ENCODE measurements around the gene ADM. TPM values are rescaled to one million over a fixed set of nuclear protein-coding genes. Genes with fewer than 3 reads are reported as not detected.

The ADM gene
- total RNA-seq, 1 donor: 103 TPM

DNA sequence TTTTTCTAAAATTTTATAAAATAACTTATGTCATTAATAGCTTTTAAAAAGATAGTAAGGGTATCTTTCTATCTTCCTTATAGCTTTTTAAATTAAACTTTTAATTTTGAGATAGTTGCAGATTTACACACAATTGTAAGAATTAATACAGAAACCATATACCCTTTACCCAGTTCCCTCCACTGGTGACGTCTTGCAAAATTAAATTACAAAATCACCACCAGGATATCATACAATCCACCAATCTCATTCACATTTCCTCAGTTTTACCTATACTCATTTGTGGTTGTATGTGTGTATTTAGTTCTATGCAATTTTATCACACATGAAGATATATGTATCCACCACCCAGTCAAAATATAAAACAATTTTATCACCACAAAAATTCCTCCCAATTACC, 20.9 kb upstream of the ADM start:
- no peak for DNase-seq (ENCODE audit: low read depth)
- TF ChIP-seq, protein P1, sequence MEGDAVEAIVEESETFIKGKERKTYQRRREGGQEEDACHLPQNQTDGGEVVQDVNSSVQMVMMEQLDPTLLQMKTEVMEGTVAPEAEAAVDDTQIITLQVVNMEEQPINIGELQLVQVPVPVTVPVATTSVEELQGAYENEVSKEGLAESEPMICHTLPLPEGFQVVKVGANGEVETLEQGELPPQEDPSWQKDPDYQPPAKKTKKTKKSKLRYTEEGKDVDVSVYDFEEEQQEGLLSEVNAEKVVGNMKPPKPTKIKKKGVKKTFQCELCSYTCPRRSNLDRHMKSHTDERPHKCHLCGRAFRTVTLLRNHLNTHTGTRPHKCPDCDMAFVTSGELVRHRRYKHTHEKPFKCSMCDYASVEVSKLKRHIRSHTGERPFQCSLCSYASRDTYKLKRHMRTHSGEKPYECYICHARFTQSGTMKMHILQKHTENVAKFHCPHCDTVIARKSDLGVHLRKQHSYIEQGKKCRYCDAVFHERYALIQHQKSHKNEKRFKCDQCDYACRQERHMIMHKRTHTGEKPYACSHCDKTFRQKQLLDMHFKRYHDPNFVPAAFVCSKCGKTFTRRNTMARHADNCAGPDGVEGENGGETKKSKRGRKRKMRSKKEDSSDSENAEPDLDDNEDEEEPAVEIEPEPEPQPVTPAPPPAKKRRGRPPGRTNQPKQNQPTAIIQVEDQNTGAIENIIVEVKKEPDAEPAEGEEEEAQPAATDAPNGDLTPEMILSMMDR (IDR thresholded peaks at IDR 0.05; ENCODE audit: insufficient read depth, low read length): no peak
- H3K4me3 ChIP-seq (ENCODE audit: low read depth, low read length): no peak overlapping the region

DNA sequence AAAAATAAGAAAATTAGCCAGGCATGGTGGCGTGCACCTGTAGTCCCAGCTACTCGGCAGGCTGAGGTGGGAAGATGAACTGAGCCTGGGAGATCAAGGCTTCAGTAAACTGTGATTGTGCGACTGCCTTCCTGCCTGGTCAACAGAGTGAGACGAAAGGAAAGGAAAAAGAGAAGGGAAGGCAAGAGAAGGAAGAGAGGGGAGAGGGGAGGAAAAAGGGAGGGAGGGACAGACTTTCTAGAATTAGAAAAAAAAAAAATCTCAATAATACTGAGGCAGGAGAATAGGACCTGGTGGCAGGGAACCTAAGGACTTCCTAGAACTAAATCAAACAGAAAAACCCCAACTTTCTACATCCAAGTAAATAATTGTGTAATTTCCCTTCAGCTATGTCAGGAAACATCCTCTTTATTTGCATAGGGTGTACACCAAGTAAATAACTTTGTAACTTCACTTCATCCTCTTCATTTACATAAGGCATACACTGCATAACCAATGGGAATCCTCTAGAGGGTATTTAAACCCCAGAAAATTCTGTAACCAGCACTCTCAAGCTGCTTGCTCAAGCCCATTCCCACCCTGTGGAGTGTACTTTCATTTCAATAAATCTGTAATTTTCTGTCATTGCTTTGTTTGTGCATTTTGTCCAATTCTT, 19.6 kb upstream of the ADM start:
- DNase-seq (ENCODE audit: low read depth): no peak
- TF ChIP-seq, protein P1 (IDR thresholded peaks at IDR 0.05; ENCODE audit: insufficient read depth, low read length): no peak
- no peak overlapping the region for H3K4me3 ChIP-seq (ENCODE audit: low read depth, low read length)

DNA sequence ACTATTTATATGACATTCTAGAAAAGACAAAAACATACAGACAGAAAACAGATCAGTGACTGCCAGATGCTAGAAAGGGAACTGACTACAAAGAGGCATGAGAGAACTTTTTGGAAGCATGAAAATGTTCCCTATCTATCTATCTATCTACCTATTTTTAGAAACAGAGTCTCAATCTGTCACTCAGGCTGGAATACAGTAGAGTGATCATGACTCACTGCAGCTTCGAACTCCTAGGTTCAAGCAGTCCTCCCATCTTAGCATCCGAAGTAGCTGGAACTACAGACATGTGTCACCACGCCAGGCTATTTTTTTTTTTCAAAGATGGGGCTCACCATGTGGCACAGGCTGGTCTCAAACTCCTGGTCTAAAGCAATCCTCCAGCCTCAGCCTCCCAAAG, 17.7 kb upstream of the ADM start:
- TF ChIP-seq, protein P1 (IDR thresholded peaks at IDR 0.05; ENCODE audit: insufficient read depth, low read length): no peak
- no peak overlapping the region for H3K4me3 ChIP-seq (ENCODE audit: low read depth, low read length)
- no peak for DNase-seq (ENCODE audit: low read depth)

DNA sequence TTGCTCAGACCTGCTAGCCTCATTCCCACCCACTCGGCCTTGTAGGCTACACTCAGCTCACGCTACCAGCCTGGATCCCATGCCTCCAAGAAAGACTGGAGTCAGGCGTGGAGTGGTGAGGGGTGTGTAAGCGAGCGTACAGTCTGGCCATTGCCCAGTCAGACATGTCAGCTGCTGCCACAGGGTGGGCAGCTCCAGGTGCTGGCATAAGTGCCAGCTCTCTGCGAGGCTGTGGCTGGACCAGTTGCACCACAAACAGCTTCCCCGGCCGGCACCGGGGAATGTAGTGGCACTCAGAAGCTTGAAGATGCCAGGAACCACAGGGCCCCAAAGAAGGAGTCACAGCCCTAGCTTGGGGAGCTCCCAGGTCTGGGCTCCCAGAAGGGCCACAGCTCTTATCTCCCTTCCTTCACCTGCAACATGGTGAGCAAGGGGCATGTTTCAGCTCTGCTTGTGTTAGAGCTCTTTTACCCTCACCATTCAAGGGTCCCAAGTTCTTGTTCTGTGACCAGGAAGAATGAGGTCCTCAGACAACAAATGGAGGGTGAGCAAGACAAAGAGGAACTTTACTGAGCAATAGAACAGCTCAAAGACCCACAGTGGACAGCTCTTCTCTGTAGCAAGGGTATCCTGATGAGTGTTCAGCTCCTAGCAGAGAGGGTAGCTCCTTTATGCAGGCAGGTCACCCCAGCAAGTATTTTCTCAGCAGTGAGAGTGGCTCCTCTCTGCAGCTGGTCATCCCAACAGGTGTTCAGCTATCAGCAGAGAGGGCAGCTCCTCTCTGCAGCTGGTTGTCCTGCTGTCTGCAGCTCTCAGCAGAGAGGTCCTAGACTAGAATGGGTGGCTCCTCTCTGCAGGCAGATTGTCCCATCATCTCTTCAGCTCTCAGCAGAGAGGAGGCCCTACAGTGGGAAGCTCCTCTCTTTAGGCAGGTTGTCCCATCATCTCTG, 16.8 kb upstream of the ADM start:
- TF ChIP-seq, protein P1 (IDR thresholded peaks at IDR 0.05; ENCODE audit: insufficient read depth, low read length): no peak
- no peak for DNase-seq (ENCODE audit: low read depth)
- H3K4me3 ChIP-seq (ENCODE audit: low read depth, low read length): no peak overlapping the region

DNA sequence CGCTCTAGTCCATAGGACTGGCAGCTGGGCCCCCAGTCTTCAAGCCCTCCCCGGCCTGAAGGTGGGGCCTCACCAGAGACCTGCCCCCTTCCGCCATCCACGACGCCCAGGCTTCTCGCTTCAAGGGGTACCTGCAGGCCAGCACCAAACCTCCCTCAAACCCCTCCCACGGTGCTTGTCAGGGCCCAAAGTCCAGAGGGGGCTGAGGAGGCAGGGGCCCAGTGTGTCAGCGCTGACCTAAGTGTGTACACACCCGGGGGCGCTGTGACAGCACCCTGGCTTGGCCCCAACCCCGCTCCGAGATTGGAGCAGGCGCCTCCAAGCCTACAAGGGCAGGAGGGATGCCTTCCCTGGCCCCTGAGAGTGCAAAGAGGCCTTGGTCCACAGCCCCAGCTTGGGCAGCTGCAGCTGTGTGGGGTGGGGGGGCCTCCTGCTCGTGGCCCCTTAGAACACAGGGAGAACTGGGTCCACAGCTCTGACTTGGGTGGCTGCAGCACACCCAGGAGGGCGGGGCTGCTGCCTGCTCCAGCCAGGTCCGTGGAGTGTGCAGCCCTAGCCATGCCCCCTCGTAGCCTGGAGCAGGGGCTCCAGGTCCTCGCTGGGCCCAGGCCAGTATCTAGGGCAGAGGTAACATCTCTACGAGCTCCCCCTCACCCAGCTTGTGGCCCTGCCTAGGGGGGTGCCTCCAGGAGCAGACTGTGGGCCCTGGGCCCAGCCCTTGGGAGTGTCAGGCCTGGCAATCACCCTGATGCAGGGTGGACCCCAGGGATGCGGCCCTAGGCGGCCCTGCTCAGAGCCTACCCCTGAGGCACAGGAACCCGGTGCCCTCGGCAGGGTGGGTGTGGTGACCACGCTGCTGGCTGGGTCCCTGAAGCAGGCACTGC, 15.8 kb upstream of the ADM start:
- H3K4me3 ChIP-seq (ENCODE audit: low read depth, low read length): no peak overlapping the region
- TF ChIP-seq, protein P1 (IDR thresholded peaks at IDR 0.05; ENCODE audit: insufficient read depth, low read length): no peak
- DNase-seq (ENCODE audit: low read depth): no peak

DNA sequence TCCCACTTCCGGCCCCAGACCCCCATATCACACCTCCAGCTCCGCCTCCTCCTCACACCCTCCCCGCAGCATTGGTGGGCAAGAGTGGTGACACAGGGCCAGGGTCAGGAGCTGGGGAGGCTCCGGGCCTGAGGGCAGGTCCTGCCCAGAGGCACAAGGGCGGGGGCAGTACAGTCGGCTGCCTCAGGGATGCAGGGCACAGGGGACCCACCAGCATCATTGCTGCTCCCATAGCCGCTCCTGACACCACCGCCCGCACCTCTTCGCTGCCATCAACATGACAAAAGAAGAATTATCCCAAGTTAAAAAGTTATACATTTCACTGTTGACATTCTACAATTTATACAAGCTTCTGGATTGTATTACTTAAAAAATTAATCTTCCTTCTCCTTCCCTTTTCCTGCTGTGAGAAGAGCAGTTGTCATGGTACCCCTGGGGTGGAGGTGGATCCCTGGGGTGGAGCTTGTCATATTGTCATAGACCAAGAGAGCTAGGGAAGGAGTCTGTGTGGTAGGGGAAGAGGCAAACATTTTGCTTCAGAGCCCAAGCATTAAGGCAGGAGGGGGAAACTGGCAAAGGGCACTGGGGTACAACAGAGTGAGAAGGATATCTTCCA, 15.0 kb upstream of the ADM start:
- TF ChIP-seq, protein P1 (IDR thresholded peaks at IDR 0.05; ENCODE audit: insufficient read depth, low read length): no peak
- no peak overlapping the region for H3K4me3 ChIP-seq (ENCODE audit: low read depth, low read length)
- DNase-seq (ENCODE audit: low read depth): no peak

All from fibroblast of the aortic adventitia (primary cell).